Heart left ventricle (tissue), 13 donors: ENCODE results near the gene CLIP1.
"Not testable (repeated sequence)": the region's sequence is repeated elsewhere in the genome, so short reads cannot be mapped to it uniquely, and the experiment has no call there.

Experiments used
- CTCF ChIP-seq, 12 donors: fragments of 200-600 bp; sonication (generic) in 4 of 12; IDR thresholded peaks; one replicate each; pipeline versions ENCODE4 v1.5.0 to v1.8.0; 2018 to 2022; ENCODE audit warnings: antibody characterized with exemption in 12 of 12, mild to moderate bottlenecking in 5 of 12
- POLR2A ChIP-seq, 2 donors: fragments of 450-650 bp; IDR thresholded peaks; one replicate each; pipeline ENCODE4 v1.6.1; 2017; ENCODE audit warnings: antibody characterized with exemption in 2 of 2, mild to moderate bottlenecking in 2 of 2, moderate library complexity in 2 of 2
- donor health status: ischemic (EF 13 %, LVEDD 7.1; RV severe dilation, severe dysfunction).
- donor health status: DM: no; HTN: yes; CAD: no.
- donor health status: DM: no; HTN: no; CAD: no.
- donor health status: ischemic (EF 25% LVEDD 6.9; RV normal size, moderate dysfunction).
- donor health status: ischemic (EF 25% LVEDD 5.7; RV mildly dilated, moderate dysfunction).
- donor health status: ischemic (EF 35%, LVEDD 5.7; RV mildly dilated, moderate dysfunction).
- donor health status: nonischemic (EF 11% LVEDD 7.7; RV severe dilation, severe dysfunction).
- donor health status: DM: yes; HTN: yes; CAD: no.
- donor health status: PGD.
- donor health status: ischemic (EF 29% LVEDD 5.4; RV normal size, mild dysfunction).
- donor health status: nonischemic (EF 23%, LVEDD 6.1; RV moderate dilation, normal function).

- not testable (repeated sequence) for TF ChIP-seq CTCF, POLR2A (IDR thresholded peaks at IDR 0.05)
Observed at GRCh38 chr12:122260735-122261134, 161.7 kb downstream of the CLIP1 start.
